ENCODE data around the gene HSPB6. TPM values are rescaled to one million over a fixed set of nuclear protein-coding genes. Genes with fewer than 3 reads are reported as not detected.
A peak's percentile ranks its signal among the peaks of the same experiment; 100 is the strongest.

HSPB6 gene
- polyA plus RNA-seq, 2 of the 4 experiments (the other 2 are of a cell fraction) = 0.16 to 0.26 TPM

- 89% methylated on average over 12 of the region's 12 CpGs for WGBS (ENCODE audit: missing lambda C conversion rate)
- ChIA-PET CTCF (interaction anchor here (1.2 to 1.7 kb wide), 2 partner anchors 9 to 12 kb away, joined by 3 to 5 read pairs; no protein-coding TSS in a partner anchor), POLR2A (no interaction called here)
- no peak for FAIRE-seq
- TF ChIP-seq KDM5A (IDR thresholded peaks at IDR 0.05) (no peak), SMC3 (IDR thresholded peaks at IDR 0.05) (no peak), FOSL2 (IDR thresholded peaks at IDR 0.05) (no peak), FOSL2 (CRISPR knock-in tag; IDR thresholded peaks at IDR 0.05) (no peak), CBX8 (IDR thresholded peaks at IDR 0.05) (no peak), EP300 (IDR thresholded peaks at IDR 0.05) (no peak), CHD4 (IDR thresholded peaks at IDR 0.05; ENCODE audit: borderline replicate concordance) (no peak), REST (IDR thresholded peaks at IDR 0.05) (no peak), PBX3 (IDR thresholded peaks at IDR 0.05) (no peak), JUNB (IDR thresholded peaks at IDR 0.05) (no peak), NPAS2 (CRISPR knock-in tag; IDR thresholded peaks at IDR 0.05; ENCODE audit: borderline replicate concordance) (no peak), ZFP36 (IDR thresholded peaks at IDR 0.05; ENCODE audit: borderline replicate concordance, partially characterized antibody) (no peak), ELK1 (IDR thresholded peaks at IDR 0.05; ENCODE audit: low read depth, low read length) (no peak), HMGXB4 (CRISPR knock-in tag; IDR thresholded peaks at IDR 0.05; ENCODE audit: borderline replicate concordance) (no peak), EHMT2 (IDR thresholded peaks at IDR 0.05; ENCODE audit: low read depth) (no peak), MAZ (IDR thresholded peaks at IDR 0.05; ENCODE audit: borderline replicate concordance, low read depth, low read length) (no peak), E2F6 (IDR thresholded peaks at IDR 0.05; ENCODE audit: borderline replicate concordance, low read depth) (no peak), ZC3H11A (IDR thresholded peaks at IDR 0.05) (no peak), TP53 (CRISPR knock-in tag; IDR thresholded peaks at IDR 0.05) (no peak)
- DNase-seq (ENCODE audit: low read depth in 1 of 2, low spot score in 1 of 2) = no peak
- Histone ChIP-seq H3K4me3 (no peak overlapping the region), H3K4me1 (no peaks in the 10 kb centered on the region), H3K27ac (no peak overlapping the region), H3K9me3 (no peaks in the 10 kb centered on the region), H3K4me2 (no peak overlapping the region)
- ATAC-seq = no peak
These were observed 25.8 kb upstream of the HSPB6 start for GRCh38 chr19:35782589-35782988.

- H3K9me3 ChIP-seq = no peaks in the 10 kb centered on the region
- FAIRE-seq (no peak), ATAC-seq (peak in 1 of 2 experiments; percentile 11; a peak in 2 of 6 replicates), DNase-seq (ENCODE audit: low read depth in 1 of 2, low spot score in 1 of 2) (no peak)
- no peaks in the 10 kb centered on the region for H3K4me1 ChIP-seq
- H3K4me3 ChIP-seq = no peak overlapping the region
- ChIA-PET POLR2A (no interaction called here), CTCF (interaction anchor here (1.2 to 1.7 kb wide), 2 partner anchors 8 to 13 kb away, joined by 3 to 5 read pairs; no protein-coding TSS in a partner anchor)
- H3K4me2 ChIP-seq = no peak overlapping the region
- TF ChIP-seq TP53 (CRISPR knock-in tag; IDR thresholded peaks at IDR 0.05) (no peak), FOXS1 (CRISPR knock-in tag; IDR thresholded peaks at IDR 0.05) (no peak), KDM5A (IDR thresholded peaks at IDR 0.05) (no peak), RAD21 (conservative IDR thresholded peaks at IDR 0.05 in 1 of 2, IDR thresholded peaks at IDR 0.05 in 1 of 2) (no peak), HMGXB4 (CRISPR knock-in tag; IDR thresholded peaks at IDR 0.05; ENCODE audit: borderline replicate concordance) (no peak), CBX2 (IDR thresholded peaks at IDR 0.05; ENCODE audit: borderline replicate concordance, low read depth) (no peak), JUNB (IDR thresholded peaks at IDR 0.05) (no peak), GATA3 (IDR thresholded peaks at IDR 0.05; ENCODE audit: borderline replicate concordance) (no peak), ZSCAN20 (CRISPR knock-in tag; IDR thresholded peaks at IDR 0.05) (no peak), NPAS2 (CRISPR knock-in tag; IDR thresholded peaks at IDR 0.05; ENCODE audit: borderline replicate concordance) (no peak), PBX3 (IDR thresholded peaks at IDR 0.05) (no peak)
- WGBS (ENCODE audit: missing lambda C conversion rate) = 75% methylated on average over 9 of the region's 9 CpGs
- no peak overlapping the region for H3K27ac ChIP-seq
These were observed 24.8 kb upstream of the HSPB6 start for GRCh38 chr19:35781650-35782049.

All from A549 (cell line).